GM12801 (cell line): Measurements from ENCODE around the gene SVOP.

Source experiments
- CTCF ChIP-seq: IDR thresholded peaks from one replicate; pipeline ENCODE4 v1.5.1; 2011; ENCODE audit warnings: control low read depth; ENCODE audit not compliant: insufficient read length; ENCODE audit errors: extremely low read depth

The SVOP gene

GRCh38 chr12:108989376-108989775 lies 31.5 kb downstream of the SVOP start:
- no peak for TF ChIP-seq CTCF

- no peak for TF ChIP-seq CTCF
These were observed 35.1 kb downstream of the SVOP start for GRCh38 chr12:108985750-108986149.

GRCh38 chr12:108983227-108983626 lies 37.6 kb downstream of the SVOP start:
- TF ChIP-seq CTCF = no peak

- TF ChIP-seq CTCF = no peak
These were observed 38.1 kb downstream of the SVOP start for GRCh38 chr12:108982621-108983219.

GRCh38 chr12:108981835-108982234 lies 39.0 kb downstream of the SVOP start:
- no peak for TF ChIP-seq CTCF

GRCh38 chr12:108980831-108981618 lies 39.8 kb downstream of the SVOP start:
- TF ChIP-seq CTCF = no peak

GRCh38 chr12:108977360-108977759 lies 43.5 kb downstream of the SVOP start:
- TF ChIP-seq CTCF = no peak
